ENCODE results near the gene PABPN1.
A peak's percentile ranks its signal among the peaks of the same experiment; 100 is the strongest.

Gene PABPN1

GRCh38 chr14:23327947-23328744 lies 6.9 kb downstream of the PABPN1 start:
- DNase-seq, result peak; percentile 45

DNA sequence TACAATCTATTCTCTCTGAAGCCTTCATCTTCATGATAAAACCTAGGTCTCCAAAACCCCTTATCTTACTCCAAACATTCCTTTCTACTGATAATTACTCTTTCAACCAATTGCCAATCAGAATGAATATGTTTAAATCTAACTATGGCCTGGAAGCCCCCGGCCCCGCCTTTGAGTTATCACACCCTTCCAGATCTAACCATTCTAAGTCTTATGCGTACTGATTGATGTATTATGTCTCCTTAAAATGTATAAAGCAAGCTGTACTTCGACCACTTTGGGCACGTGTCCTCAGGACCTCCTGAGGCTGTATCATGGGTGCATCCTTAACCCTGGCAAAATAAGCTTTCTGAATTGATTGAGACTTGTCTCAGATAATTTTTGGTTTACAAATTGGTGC lies 14.4 kb downstream of the PABPN1 start:
- DNase-seq, result no peak

DNA sequence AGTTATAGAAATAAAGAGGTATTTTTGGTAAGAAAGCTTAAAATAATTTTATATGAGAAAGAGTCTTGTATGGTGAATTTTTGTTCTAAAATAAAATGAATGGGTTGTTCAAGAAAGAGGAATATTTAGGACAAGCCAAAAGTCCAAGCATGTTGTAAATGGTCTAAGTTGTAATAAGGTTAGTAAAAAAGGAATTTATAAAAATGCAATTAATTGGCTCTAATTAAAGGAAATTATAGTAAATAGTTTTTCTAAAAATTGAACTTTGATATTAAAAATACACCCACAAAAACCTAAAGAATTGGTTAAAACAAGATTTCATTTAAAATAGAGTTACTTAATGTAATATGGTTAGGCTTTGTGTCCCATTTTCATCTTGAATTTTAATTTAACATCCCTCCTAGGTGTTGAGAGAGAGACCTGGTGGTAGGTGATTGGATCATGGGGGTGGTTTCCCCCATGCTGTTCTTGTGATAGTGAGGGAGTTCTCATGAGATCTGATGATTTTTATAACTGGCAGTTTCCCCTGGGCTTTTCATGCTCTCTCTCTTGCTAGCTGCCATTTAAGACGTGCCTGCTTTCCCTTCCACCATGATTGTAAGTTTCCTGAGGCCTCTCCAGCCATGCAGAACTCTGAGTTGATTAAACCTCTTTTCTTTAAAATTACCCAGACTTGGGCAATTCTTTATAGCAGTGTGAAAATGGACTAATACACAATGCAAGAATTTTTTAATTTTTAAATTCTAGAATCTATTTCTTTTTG lies 18.4 kb downstream of the PABPN1 start:
- no peak for DNase-seq

DNA sequence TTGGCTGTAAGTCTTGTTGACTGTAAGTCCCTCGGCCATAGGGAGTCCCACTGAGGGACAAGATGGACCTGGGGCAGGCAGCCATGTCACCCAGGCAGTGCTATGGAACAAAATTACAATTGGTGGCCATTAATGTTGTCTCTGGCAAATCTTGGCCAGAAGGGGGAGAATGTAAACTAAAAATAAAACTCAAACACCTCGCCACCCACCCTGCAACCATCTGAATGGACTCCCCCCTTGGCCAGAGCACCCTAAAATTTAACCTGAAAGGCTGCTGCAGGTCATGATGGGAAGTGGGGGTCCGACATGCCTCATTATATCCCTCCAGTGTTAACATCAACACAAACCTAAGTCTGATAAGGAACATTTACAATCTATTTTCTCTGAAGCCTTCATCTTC lies 23.2 kb downstream of the PABPN1 start:
- DNase-seq, result no peak

DNA sequence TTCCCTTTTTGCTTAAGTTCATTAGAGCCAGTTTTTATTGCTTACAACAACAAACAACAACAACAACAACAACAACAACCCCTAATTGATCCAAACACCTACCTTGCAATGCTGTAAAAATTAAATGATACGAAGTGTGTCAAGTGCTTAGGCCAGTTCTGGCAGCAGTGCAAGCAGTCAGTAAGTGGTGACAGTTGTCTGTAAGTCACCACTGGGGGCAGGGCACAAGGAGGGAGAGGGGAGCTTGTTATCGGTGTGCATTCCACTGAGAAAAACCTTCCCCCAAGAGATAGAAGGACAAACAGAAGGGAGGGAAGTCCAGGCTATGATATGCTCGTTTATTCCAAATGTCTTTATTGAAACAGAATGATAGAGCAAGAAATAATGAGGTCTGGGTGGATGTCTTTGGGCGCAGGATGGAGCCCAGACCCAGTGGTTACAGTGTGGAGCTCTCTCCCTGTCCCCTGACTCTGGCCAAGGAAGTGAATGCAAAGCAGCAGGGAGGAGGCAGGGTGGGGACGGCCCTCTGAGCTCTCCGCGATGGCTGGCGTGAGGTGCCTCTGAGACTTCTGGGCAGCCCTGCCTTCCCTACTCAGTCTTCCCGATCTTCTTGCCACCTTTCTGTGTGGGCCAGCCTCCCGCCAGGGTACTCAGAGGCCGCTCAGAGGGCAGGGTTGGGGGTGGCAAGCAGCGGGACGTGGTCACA lies 24.9 kb downstream of the PABPN1 start:
- no peak for DNase-seq

- no peak for DNase-seq
These were observed 25.6 kb downstream of the PABPN1 start for GRCh38 chr14:23346693-23347405.

DNA sequence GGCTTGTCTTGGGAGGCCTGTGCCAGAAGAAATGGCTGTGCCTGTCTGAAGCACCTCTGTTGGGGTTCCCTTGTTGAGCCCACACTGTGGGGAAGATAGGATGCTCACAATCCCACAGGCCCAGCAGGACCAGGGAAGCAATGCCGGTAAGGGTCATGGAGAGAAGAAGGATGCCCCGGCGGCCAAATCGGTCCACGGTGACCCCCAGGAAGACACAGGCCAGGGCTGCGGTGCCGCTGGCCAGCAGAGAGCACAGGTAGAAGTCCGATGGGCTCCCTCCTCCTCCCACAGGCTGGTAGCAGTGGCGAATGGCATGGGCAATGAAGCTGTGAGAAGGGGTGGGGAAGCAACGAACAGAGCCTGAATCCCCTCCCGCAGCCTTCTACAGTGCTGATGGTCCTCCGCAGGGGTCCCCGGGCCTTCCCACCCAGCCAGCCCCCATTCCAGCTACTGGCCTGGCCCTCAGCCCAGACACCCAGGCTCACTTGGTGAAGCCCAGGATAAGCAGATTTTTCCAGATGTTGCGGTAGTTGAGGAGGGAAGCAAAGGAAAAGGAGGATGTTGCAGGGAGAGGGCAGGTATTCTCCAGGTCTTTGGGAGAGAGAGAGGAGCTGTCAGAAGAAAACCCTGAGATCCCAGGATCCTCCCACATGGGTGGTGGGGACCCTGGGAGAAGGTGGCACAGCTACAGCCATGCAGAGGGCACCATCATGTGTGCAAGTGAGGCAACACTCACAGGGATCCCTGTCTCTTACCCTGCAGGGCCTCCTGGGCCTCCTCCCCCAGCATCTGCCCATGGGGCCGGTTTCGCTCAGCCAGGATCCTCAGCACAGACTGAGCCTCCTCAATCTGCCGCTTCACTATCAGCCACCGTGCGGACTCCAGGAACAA lies 26.4 kb downstream of the PABPN1 start:
- no peak for DNase-seq

DNA sequence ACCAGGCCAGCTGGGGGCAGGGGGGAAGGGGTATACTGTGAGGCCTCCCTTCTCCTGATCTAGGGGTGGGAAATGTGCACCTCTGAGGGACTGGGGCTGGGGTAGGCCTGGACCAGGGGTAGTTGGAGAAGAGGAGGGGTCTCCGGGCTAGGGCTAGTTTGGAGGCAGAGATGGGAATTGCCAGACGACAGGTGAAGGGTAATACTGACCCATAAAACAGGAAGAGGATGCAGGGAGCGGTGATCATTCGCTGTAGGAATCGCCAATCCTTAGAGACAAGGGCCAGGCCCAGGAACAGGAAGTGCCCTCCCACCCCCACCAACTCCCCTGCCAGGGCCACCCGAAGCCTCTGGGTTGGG lies 27.0 kb downstream of the PABPN1 start:
- DNase-seq, result no peak

DNA sequence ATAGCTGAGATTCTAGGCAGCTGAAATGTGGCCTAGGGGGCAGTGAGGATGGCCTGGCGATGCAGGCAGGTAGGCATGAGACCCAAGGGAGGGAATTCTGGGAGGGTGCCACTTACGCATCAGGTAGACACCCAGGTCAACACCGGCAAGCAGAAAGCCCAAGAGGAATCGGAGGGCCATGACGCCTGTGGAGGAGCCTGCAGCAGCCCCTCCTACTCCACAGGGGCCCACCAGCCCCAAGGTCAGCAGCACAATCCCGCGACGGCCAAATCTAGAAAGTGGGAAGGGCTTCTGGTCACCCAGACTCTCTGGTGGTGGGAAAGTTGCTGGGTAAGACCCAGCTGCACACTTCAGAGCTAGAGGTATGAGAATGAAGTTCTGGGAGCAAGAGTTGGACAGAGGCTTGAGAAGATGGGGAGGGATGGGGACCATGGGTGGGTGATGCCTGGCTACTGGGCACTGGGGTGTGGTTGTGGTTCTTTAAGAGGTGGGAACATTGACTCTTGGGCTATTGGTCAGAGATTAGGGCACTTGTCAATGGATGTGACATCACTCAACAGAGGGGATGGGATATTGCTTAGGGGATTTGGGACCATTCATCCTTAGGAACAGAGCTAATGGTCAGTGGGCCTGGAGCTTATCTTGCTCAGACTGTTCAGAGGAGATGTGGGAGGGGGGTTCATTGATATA lies 28.0 kb downstream of the PABPN1 start:
- DNase-seq, result no peak

- no peak for DNase-seq
These were observed 30.6 kb downstream of the PABPN1 start for GRCh38 chr14:23351681-23352505.

DNA sequence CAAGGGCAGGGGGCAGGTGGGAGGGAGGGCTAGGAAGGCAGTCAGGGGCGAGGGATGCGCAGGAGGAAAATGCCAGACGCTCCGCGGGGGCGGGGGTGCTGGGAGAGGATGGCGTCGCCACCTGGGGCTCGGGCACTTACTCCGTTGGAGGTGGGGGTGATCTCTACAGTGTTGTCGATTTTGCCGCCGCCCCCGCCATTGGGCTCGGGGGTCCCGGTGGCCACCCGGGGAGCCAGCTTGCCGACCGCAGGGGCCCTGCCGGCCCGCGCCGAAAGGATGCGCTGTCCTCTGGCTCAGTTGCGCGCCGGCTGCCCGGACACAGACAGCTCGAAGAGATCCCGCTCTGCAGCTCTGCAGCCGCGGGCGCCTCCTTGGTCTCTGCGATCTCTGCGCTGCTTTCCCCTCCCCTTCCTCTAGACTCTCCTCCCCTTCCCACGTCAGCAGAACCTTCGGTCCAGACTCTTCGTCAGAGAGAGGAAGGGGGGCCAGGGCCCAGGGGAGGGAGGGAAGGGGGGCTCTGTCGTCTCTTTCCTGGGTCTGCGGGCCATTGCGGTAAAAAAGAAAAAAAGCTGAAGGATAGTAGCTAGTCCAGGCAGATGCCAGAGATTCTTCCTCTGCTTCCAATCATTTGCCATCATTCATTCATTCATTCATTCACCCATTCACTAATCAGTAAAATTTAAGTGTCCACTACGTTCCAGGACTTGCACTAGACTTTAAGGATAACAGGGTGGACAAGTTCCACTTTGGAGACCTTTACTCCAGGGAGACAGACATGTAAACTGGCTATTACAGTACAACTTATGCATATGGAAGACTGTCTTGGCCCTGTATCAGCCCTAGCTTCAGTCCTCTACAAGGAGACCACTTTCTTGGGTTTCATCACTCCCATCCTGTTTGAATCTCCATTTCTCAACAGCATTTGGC lies 31.5 kb downstream of the PABPN1 start, which contains the start of gene SLC22A17:
SLC22A17 (minus strand) TSS at position 382 of the 927 bp plus-strand sequence.
- peak; percentile 47 for DNase-seq

DNA sequence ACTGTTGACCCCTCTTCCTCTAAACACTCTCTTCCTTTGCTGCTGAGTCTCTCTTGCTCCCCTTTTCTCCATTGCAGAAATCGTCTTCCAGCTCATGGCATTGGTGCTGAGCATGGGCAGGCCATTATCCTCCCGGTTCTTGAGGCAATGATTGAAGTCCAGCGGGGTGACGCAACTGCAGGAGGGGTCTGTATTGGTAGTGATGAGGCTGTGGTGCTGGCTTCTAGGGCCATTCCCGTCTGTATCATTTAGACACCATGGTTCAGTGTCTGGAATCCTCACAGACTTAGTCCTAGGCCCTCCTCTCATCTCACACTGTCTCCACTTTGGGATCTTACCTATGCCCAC lies 32.1 kb downstream of the PABPN1 start:
- no peak for DNase-seq

- no peak for DNase-seq
These were observed 33.7 kb downstream of the PABPN1 start for GRCh38 chr14:23354990-23355389.

- no peak for DNase-seq
These were observed 34.7 kb downstream of the PABPN1 start for GRCh38 chr14:23355871-23356435.

- DNase-seq, result no peak
These were observed 35.4 kb downstream of the PABPN1 start for GRCh38 chr14:23356662-23357061.

GRCh38 chr14:23357261-23357660 lies 36.0 kb downstream of the PABPN1 start:
- no peak for DNase-seq

DNA sequence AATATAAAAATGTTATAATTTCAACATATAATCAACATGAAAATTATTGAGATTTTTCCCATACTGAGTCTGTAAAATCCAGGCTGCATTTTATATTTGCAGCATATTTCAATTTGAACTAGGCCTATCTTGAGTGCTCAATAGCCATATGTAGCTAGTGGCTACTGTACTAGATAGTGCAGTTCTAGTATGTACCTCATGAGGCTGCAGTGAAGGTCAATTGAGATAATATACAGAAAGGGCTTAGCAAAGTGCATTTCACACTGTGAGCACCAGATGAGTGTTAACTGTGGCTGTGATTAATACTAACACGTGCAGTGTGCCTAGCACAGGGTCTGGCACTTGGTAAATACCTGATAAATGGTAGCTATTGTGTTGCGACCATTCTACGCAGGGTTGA lies 36.8 kb downstream of the PABPN1 start:
- DNase-seq, result no peak

GRCh38 chr14:23358553-23359166 lies 37.4 kb downstream of the PABPN1 start:
- DNase-seq, result no peak

All from T-helper 9 cell (primary cell).